HEK293 (cell line): ENCODE data around the gene SH3BP4.

ENCODE experiments used
- CTCF ChIA-PET: fragments of 350-600 bp; formaldehyde crosslinking; extraction: SDS; loops from one replicate; lab custom pipeline; 2021; ENCODE audit warnings: antibody characterized with exemption; lab: Yijun Ruan, JAX
- POLR2A ChIA-PET: fragments of 300-600 bp; formaldehyde crosslinking; extraction: SDS; loops from one replicate; lab custom pipeline; 2020; ENCODE audit warnings: antibody characterized with exemption, inconsistent platforms; lab: Yijun Ruan, JAX
- H3K27ac ChIP-seq: fragments of 200-500 bp; sonication (Bioruptor generic); 2 replicates; pipeline ENCODE4 v1.5.1; 2014; ENCODE audit warnings: low read depth, low read length, control low read depth, inconsistent platforms; ENCODE audit errors: extremely low read depth
- H3K36me3 ChIP-seq, 2 experiments: fragments of 200-500 bp in 1 of 2; sonication (Bioruptor generic) in 1 of 2; 1 replicate in 1 of 2; 2 replicates in 1 of 2; pipeline ENCODE4 v1.5.1; 2014 to 2017; ENCODE audit warnings: inconsistent platforms in 2 of 2, low read length in 2 of 2; ENCODE audit not compliant: control insufficient read depth in 2 of 2, insufficient read depth in 1 of 2
- H3K4me1 ChIP-seq: fragments of 200-500 bp; sonication (Bioruptor generic); 2 replicates; pipeline ENCODE4 v1.5.1; 2014; ENCODE audit warnings: mild to moderate bottlenecking, low read length, inconsistent platforms; ENCODE audit not compliant: control insufficient read depth, insufficient read depth
- H3K4me3 ChIP-seq: 2 replicates; pipeline ENCODE4 v1.5.1; 2011; ENCODE audit warnings: low read depth, mild to moderate bottlenecking, control low read depth, low read length, moderate library complexity
- H3K9me3 ChIP-seq: fragments of 200-500 bp; sonication (Bioruptor generic); 2 replicates; pipeline ENCODE4 v1.5.1; 2014; ENCODE audit warnings: low read depth, low read length, inconsistent platforms; ENCODE audit not compliant: control insufficient read depth, insufficient read depth
- ZNF10 ChIP-seq: fragments of 450-650 bp; formaldehyde crosslinking; IDR thresholded peaks from 2 replicates; pipeline ENCODE4 v1.5.1; 2017; ENCODE audit warnings: missing biosample characterization, missing genetic modification characterization
- ZNF114 ChIP-seq: fragments of 450-650 bp; formaldehyde crosslinking; IDR thresholded peaks from 2 replicates; pipeline ENCODE4 v1.5.0; 2017; ENCODE audit warnings: missing biosample characterization, missing genetic modification characterization
- ZNF155 ChIP-seq: fragments of 450-650 bp; formaldehyde crosslinking; IDR thresholded peaks from 2 replicates; pipeline ENCODE4 v1.5.1; 2016; ENCODE audit warnings: missing biosample characterization, missing genetic modification characterization
- ZNF202 ChIP-seq: fragments of 450-650 bp; formaldehyde crosslinking; IDR thresholded peaks from 2 replicates; pipeline ENCODE4 v1.5.1; 2016; ENCODE audit warnings: missing biosample characterization, missing genetic modification characterization, borderline replicate concordance
- ZNF266 ChIP-seq: fragments of 450-650 bp; formaldehyde crosslinking; IDR thresholded peaks from 2 replicates; pipeline ENCODE4 v1.5.1; 2016; ENCODE audit warnings: missing biosample characterization, missing genetic modification characterization, low read depth
- ZNF560 ChIP-seq: fragments of 450-650 bp; formaldehyde crosslinking; IDR thresholded peaks from 2 replicates; pipeline ENCODE4 v1.5.1; 2017; ENCODE audit warnings: missing biosample characterization, missing genetic modification characterization, borderline replicate concordance
- TF ChIP-seq, protein P1 (sequence below): fragments of 450-650 bp; formaldehyde crosslinking; IDR thresholded peaks from 2 replicates; pipeline ENCODE4 v1.5.1; 2016; ENCODE audit warnings: missing biosample characterization, missing genetic modification characterization
- TF ChIP-seq, protein P2 (sequence below): fragments of 450-650 bp; formaldehyde crosslinking; IDR thresholded peaks from 2 replicates; pipeline ENCODE4 v1.5.1; 2017; ENCODE audit warnings: missing biosample characterization, missing genetic modification characterization
- TF ChIP-seq, protein P3 (sequence below): fragments of 450-650 bp; formaldehyde crosslinking; IDR thresholded peaks from 2 replicates; pipeline ENCODE4 v1.5.1; 2016; ENCODE audit warnings: missing biosample characterization, missing genetic modification characterization
- TF ChIP-seq, protein P4 (sequence below): fragments of 450-650 bp; formaldehyde crosslinking; IDR thresholded peaks from 2 replicates; pipeline ENCODE4 v1.5.1; 2017; ENCODE audit warnings: missing biosample characterization, mild to moderate bottlenecking, missing genetic modification characterization, moderate library complexity
- TF ChIP-seq, protein P5 (sequence below): fragments of 450-650 bp; formaldehyde crosslinking; IDR thresholded peaks from 2 replicates; pipeline ENCODE4 v1.5.1; 2016; ENCODE audit warnings: missing biosample characterization, missing genetic modification characterization

SH3BP4 gene

DNA sequence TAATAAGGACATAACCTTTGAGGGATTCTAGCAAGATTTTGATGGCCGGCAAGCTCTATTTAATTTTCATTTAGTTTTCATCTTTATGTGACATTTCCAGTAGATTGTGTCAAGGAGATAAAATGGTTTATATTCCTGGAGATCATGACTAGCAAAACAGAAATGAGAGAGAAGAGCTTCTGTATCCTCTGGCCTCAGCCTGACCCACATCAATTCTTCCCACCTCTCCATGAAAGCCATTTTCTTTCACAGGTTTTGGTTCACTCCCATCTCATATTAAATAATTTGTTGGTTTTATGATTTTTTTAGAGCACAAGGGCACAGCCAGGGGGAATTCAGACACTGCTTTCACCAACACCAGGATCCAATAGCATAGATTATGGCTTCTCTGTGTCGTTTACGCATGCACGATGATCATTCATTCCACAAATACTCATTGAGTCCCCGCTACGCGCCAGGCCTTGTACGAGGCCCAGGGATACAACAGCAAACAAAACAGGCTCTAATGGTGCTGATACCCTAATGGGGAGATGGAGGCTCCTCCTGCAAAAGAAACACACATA is 85.9 kb downstream of the SH3BP4 start (continued):
- TF ChIP-seq, protein P1, sequence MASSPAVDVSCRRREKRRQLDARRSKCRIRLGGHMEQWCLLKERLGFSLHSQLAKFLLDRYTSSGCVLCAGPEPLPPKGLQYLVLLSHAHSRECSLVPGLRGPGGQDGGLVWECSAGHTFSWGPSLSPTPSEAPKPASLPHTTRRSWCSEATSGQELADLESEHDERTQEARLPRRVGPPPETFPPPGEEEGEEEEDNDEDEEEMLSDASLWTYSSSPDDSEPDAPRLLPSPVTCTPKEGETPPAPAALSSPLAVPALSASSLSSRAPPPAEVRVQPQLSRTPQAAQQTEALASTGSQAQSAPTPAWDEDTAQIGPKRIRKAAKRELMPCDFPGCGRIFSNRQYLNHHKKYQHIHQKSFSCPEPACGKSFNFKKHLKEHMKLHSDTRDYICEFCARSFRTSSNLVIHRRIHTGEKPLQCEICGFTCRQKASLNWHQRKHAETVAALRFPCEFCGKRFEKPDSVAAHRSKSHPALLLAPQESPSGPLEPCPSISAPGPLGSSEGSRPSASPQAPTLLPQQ = no peak
- TF ChIP-seq ZNF114 (tag by site-specific recombination) (no peak), ZNF155 (no peak), ZNF202 (tag by site-specific recombination) (no peak), ZNF10 (tag by site-specific recombination) (no peak), ZNF560 (no peak)
- TF ChIP-seq, protein P2, sequence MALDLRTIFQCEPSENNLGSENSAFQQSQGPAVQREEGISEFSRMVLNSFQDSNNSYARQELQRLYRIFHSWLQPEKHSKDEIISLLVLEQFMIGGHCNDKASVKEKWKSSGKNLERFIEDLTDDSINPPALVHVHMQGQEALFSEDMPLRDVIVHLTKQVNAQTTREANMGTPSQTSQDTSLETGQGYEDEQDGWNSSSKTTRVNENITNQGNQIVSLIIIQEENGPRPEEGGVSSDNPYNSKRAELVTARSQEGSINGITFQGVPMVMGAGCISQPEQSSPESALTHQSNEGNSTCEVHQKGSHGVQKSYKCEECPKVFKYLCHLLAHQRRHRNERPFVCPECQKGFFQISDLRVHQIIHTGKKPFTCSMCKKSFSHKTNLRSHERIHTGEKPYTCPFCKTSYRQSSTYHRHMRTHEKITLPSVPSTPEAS (tag by site-specific recombination) = no peak
- TF ChIP-seq, protein P3, sequence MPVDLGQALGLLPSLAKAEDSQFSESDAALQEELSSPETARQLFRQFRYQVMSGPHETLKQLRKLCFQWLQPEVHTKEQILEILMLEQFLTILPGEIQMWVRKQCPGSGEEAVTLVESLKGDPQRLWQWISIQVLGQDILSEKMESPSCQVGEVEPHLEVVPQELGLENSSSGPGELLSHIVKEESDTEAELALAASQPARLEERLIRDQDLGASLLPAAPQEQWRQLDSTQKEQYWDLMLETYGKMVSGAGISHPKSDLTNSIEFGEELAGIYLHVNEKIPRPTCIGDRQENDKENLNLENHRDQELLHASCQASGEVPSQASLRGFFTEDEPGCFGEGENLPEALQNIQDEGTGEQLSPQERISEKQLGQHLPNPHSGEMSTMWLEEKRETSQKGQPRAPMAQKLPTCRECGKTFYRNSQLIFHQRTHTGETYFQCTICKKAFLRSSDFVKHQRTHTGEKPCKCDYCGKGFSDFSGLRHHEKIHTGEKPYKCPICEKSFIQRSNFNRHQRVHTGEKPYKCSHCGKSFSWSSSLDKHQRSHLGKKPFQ (tag by site-specific recombination) = no peak
- TF ChIP-seq, protein P4, sequence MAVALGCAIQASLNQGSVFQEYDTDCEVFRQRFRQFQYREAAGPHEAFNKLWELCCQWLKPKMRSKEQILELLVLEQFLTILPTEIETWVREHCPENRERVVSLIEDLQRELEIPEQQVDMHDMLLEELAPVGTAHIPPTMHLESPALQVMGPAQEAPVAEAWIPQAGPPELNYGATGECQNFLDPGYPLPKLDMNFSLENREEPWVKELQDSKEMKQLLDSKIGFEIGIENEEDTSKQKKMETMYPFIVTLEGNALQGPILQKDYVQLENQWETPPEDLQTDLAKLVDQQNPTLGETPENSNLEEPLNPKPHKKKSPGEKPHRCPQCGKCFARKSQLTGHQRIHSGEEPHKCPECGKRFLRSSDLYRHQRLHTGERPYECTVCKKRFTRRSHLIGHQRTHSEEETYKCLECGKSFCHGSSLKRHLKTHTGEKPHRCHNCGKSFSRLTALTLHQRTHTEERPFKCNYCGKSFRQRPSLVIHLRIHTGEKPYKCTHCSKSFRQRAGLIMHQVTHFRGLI (tag by site-specific recombination) = no peak
- TF ChIP-seq, all 188 proteins: peak for 0

DNA sequence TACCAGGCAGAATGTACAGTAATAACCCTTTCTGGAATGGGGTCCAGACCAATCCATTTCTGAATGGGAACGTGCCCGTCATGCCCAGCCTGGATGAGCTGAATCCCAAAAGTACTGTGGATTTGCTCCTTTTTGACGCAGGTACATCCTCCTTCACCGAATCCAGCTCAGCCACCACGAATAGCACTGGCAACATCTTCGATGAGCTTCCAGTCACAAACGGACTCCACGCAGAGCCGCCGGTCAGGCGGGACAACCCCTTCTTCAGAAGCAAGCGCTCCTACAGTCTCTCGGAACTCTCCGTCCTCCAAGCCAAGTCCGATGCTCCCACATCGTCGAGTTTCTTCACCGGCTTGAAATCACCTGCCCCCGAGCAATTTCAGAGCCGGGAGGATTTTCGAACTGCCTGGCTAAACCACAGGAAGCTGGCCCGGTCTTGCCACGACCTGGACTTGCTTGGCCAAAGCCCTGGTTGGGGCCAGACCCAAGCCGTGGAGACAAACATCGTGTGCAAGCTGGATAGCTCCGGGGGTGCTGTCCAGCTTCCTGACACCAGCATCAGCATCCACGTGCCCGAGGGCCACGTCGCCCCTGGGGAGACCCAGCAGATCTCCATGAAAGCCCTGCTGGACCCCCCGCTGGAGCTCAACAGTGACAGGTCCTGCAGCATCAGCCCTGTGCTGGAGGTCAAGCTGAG is 89.6 kb downstream of the SH3BP4 start:
- POLR2A ChIA-PET = no interaction called here
- Histone ChIP-seq H3K27ac (no peak overlapping the region), H3K4me3 (no peak overlapping the region)
- TF ChIP-seq ZNF266 (tag by site-specific recombination) = no peak
- TF ChIP-seq, protein P5, sequence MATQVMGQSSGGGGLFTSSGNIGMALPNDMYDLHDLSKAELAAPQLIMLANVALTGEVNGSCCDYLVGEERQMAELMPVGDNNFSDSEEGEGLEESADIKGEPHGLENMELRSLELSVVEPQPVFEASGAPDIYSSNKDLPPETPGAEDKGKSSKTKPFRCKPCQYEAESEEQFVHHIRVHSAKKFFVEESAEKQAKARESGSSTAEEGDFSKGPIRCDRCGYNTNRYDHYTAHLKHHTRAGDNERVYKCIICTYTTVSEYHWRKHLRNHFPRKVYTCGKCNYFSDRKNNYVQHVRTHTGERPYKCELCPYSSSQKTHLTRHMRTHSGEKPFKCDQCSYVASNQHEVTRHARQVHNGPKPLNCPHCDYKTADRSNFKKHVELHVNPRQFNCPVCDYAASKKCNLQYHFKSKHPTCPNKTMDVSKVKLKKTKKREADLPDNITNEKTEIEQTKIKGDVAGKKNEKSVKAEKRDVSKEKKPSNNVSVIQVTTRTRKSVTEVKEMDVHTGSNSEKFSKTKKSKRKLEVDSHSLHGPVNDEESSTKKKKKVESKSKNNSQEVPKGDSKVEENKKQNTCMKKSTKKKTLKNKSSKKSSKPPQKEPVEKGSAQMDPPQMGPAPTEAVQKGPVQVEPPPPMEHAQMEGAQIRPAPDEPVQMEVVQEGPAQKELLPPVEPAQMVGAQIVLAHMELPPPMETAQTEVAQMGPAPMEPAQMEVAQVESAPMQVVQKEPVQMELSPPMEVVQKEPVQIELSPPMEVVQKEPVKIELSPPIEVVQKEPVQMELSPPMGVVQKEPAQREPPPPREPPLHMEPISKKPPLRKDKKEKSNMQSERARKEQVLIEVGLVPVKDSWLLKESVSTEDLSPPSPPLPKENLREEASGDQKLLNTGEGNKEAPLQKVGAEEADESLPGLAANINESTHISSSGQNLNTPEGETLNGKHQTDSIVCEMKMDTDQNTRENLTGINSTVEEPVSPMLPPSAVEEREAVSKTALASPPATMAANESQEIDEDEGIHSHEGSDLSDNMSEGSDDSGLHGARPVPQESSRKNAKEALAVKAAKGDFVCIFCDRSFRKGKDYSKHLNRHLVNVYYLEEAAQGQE (tag by site-specific recombination) = peak; percentile 83
- TF ChIP-seq, all 188 proteins: peak for 1
- Histone ChIP-seq H3K9me3 (no peaks in the 10 kb centered on the region), H3K4me1 (no peaks in the 10 kb centered on the region), H3K36me3 (peaks cover 3 to 74% of the 10 kb centered on the region in 2 experiments; a peak in 2 of 3 replicates)
- CTCF ChIA-PET = interaction anchor here (0.8 to 1.7 kb wide), 2 partner anchors 14 to 36 kb away, joined by 3 to 4 read pairs; no protein-coding TSS in a partner anchor
